Ishikawa (cell line): ENCODE results near the gene KIAA1586.

Experiments used
- CEBPB ChIP-seq: IDR thresholded peaks from 2 replicates; pipeline ENCODE4 v1.6.1; 2012
- EGR1 ChIP-seq: IDR thresholded peaks from 2 replicates; pipeline ENCODE4 v1.6.1; 2012
- EP300 ChIP-seq: IDR thresholded peaks from 2 replicates; pipeline ENCODE4 v1.6.1; 2012; ENCODE audit warnings: borderline replicate concordance
- NFIC ChIP-seq: IDR thresholded peaks from 2 replicates; pipeline ENCODE4 v1.6.1; 2012
- RAD21 ChIP-seq: IDR thresholded peaks from 2 replicates; pipeline ENCODE4 v1.6.1; 2012; ENCODE audit warnings: low read depth
- REST ChIP-seq: IDR thresholded peaks from 2 replicates; pipeline ENCODE4 v1.6.1; 2012; ENCODE audit warnings: low read depth, mild to moderate bottlenecking
- TAF1 ChIP-seq: IDR thresholded peaks from 2 replicates; pipeline ENCODE4 v1.6.1; 2012; ENCODE audit warnings: low read depth, mild to moderate bottlenecking
- TCF12 ChIP-seq: IDR thresholded peaks from 2 replicates; pipeline ENCODE4 v1.6.1; 2012; ENCODE audit warnings: low read depth
- TEAD4 ChIP-seq: IDR thresholded peaks from 2 replicates; pipeline ENCODE4 v1.6.1; 2012
- USF1 ChIP-seq: IDR thresholded peaks from 2 replicates; pipeline ENCODE4 v1.6.1; 2012
- YY1 ChIP-seq: IDR thresholded peaks from 2 replicates; pipeline ENCODE4 v1.6.1; 2012; ENCODE audit warnings: low read depth

- TF ChIP-seq RAD21 (no peak), REST (no peak), EP300 (no peak), CEBPB (no peak), USF1 (no peak), EGR1 (no peak), YY1 (no peak), TEAD4 (no peak), NFIC (no peak), TCF12 (no peak), TAF1 (no peak)
Observed at GRCh38 chr6:57038906-57039305, 7.6 kb upstream of the KIAA1586 start.
